ENCODE measurements around the gene PANK4.

DNA sequence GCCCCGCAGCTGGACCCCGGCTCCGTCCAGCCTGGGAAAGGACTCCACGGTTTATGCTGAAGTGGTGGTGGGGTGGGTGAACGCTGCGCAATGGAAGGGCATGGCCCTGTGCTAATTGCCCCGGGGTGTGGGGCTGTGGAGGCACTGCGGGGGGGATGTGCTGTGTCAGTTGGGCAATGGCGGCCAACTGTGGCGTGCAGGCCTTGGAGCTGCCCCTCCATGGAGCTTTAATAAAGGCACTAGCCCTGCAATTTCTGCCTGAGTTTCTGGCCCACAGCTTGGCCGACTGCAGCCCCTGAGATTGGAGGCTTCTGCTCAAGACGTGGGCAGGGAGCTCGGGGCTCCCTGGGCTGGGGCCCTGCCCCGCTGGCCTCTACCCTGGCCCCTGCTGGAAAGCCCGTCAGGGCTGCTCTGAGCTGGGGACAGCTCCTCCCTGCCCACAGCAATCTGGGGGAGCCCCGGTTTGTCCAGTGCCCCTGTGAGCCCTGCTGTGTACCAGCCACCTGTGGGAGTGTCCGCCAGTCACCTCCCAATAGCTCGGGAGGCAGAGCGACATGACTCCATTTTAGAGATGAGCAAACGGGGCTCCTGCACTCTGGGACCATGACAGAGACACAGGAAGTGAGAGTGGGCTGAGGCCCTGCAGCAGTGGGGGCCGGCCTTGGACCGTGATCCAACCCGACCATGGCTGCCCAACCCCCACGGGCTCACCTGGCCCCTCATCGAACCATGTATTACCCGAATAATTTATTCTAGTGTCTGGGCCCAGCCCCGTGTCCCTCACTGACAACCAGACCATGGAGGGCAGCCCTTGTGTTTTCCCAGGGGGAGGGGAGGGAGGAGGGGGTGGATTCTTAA is 21.0 kb upstream of the PANK4 start:
- TF ChIP-seq, protein P1, sequence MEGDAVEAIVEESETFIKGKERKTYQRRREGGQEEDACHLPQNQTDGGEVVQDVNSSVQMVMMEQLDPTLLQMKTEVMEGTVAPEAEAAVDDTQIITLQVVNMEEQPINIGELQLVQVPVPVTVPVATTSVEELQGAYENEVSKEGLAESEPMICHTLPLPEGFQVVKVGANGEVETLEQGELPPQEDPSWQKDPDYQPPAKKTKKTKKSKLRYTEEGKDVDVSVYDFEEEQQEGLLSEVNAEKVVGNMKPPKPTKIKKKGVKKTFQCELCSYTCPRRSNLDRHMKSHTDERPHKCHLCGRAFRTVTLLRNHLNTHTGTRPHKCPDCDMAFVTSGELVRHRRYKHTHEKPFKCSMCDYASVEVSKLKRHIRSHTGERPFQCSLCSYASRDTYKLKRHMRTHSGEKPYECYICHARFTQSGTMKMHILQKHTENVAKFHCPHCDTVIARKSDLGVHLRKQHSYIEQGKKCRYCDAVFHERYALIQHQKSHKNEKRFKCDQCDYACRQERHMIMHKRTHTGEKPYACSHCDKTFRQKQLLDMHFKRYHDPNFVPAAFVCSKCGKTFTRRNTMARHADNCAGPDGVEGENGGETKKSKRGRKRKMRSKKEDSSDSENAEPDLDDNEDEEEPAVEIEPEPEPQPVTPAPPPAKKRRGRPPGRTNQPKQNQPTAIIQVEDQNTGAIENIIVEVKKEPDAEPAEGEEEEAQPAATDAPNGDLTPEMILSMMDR (IDR thresholded peaks at IDR 0.05) = no peak
- TF ChIP-seq POLR2A (IDR thresholded peaks at IDR 0.05) = no peak

Measured in thyroid gland (tissue), 4 donors.